Psoas muscle (tissue), 8 donors: ENCODE results near the gene PAPSS1. TPM values are rescaled to one million over a fixed set of nuclear protein-coding genes. Genes with fewer than 3 reads are reported as not detected.
"Not testable (repeated sequence)": the region's sequence is repeated elsewhere in the genome, so short reads cannot be mapped to it uniquely, and the experiment has no call there.

ENCODE experiments used
- ATAC-seq, 4 donors: fragments of 200-7000 bp; cut with Tn5 transposase; one replicate each; pipeline ENCODE4 v1.9.1; 2020; ENCODE audit warnings: moderate library complexity in 3 of 4, mild to moderate bottlenecking in 2 of 4
- DNase-seq, 2 donors: peaks; one replicate each; pipeline ENCODE4 v3.0.0-alpha.2; 2020
- H3K27ac ChIP-seq: fragments of 200-600 bp; one replicate; pipeline ENCODE4 v1.8.0; 2022
- H3K27me3 ChIP-seq, 3 donors: fragments of 200-600 bp in 1 of 3; one replicate each; pipeline versions ENCODE4 v1.6.1 to v1.8.0; 2013 to 2022; ENCODE audit warnings: low read length in 2 of 3, mild to moderate bottlenecking in 2 of 3, moderate library complexity in 1 of 3; ENCODE audit not compliant: insufficient read depth in 3 of 3
- H3K36me3 ChIP-seq, 2 donors: fragments of 200-600 bp in 1 of 2; one replicate each; pipeline versions ENCODE4 v1.6.1 to v1.8.0; 2013 to 2022; ENCODE audit warnings: low read depth in 1 of 2, mild to moderate bottlenecking in 1 of 2, moderate library complexity in 1 of 2; ENCODE audit not compliant: insufficient read depth in 1 of 2
- H3K4me1 ChIP-seq: fragments of 200-600 bp; one replicate; pipeline ENCODE4 v1.8.0; 2022
- H3K4me3 ChIP-seq: fragments of 200-600 bp; one replicate; pipeline ENCODE4 v1.8.0; 2022; ENCODE audit warnings: mild to moderate bottlenecking
- H3K9me3 ChIP-seq: fragments of 200-600 bp; one replicate; pipeline ENCODE4 v1.8.0; 2022
- CTCF ChIP-seq: fragments of 200-600 bp; IDR thresholded peaks from one replicate; pipeline ENCODE4 v1.8.0; 2022; ENCODE audit warnings: antibody characterized with exemption
- WGBS, 3 donors: extraction: QIAGEN DNeasy Blood & Tissue Kit; methylation state at CpG; one replicate each; pipeline versions ENCODE4 v1.1.6 to v1.1.7; 2013; 5-methylcytosine and 5-hydroxymethylcytosine counted together
- intact Hi-C, 2 donors: fragments of 100-400 bp; cut with DNase I; formaldehyde crosslinking; loops; one replicate each; pipeline versions ENCODE4 v1.11.0 to v1.14.2; 2022
- polyA plus RNA-seq, 3 donors: library from polyadenylated mRNA; stranded (reverse); fragments of 200-250 nt; gene quantifications; one replicate each; pipeline ENCODE4 v1.2.3, GENCODE V29; 2013
- total RNA-seq, 4 donors: library from RNA; stranded (reverse); fragmentation: NEBNext Ultra II Directional in 2 of 4; extraction: Animal tissue kit (Norgen Biotek cat#: 25700) in 2 of 4; gene quantifications; one replicate each; pipeline versions ENCODE4 v1.2.1 to v1.2.4, GENCODE V29; 2021 to 2023
- donor health status: healthy with polysubstance abuse.
- donor health status: DM: no; HTN: no; CAD: no; lungs with moderate emphysema.
- donor health status: Bipolar disorder and iron deficiency.
- donor health status: healthy.
- donor health status: DM: yes; HTN: yes; CAD: no.
- donor health status: DM: no; HTN: no; CAD: no.
- donor health status: DM: no; HTN: no; CAD: no.
- donor health status: DM: yes; HTN: yes; CAD: no.

Gene PAPSS1
- total and polyA plus RNA-seq, 7 donors: 4.0 to 10.8 (median 5.5) TPM

- Histone ChIP-seq H3K27ac (no peak overlapping the region), H3K9me3 (no peaks in the 10 kb centered on the region), H3K4me1 (peaks cover 10% of the 10 kb centered on the region), H3K27me3 (no peaks in the 10 kb centered on the region), H3K36me3 (no peaks in the 10 kb centered on the region), H3K4me3 (no peak overlapping the region)
- WGBS, 3 donors: 20 to 24% (median 23%) methylated on average over 7 of the region's 7 CpGs
- intact Hi-C loops: no loop called here
- TF ChIP-seq CTCF: no peak
- ATAC-seq: no peak
- no peak for DNase-seq
Observed at GRCh38 chr4:107733431-107733925, 13.4 kb upstream of the PAPSS1 start.

- DNase-seq, intact Hi-C loops: not testable (repeated sequence)
- WGBS, 3 donors: 51 to 56% (median 52%) methylated on average over 4 of the region's 4 CpGs
Observed at GRCh38 chr4:107729050-107729449, 9.0 kb upstream of the PAPSS1 start.

GRCh38 chr4:107726131-107726925 lies 6.3 kb upstream of the PAPSS1 start:
- H3K9me3 ChIP-seq, DNase-seq, H3K27me3 ChIP-seq, intact Hi-C loops, H3K36me3 ChIP-seq, H3K27ac ChIP-seq, H3K4me3 ChIP-seq, ATAC-seq, H3K4me1 ChIP-seq: not testable (repeated sequence)
- WGBS, 3 donors: 47 to 70% (median 52%) methylated on average over 3 of the region's 3 CpGs

More at GRCh38 chr4:107729050-107729449, 9.0 kb upstream of the PAPSS1 start:
- H3K4me3 ChIP-seq, H3K27ac ChIP-seq, ATAC-seq, H3K4me1 ChIP-seq, H3K27me3 ChIP-seq, H3K36me3 ChIP-seq, H3K9me3 ChIP-seq: not testable (repeated sequence)

- Histone ChIP-seq H3K9me3 (no peaks in the 10 kb centered on the region), H3K4me3 (no peak overlapping the region), H3K36me3 (no peaks in the 10 kb centered on the region), H3K27me3 (no peaks in the 10 kb centered on the region), H3K27ac (no peak overlapping the region), H3K4me1 (no peaks in the 10 kb centered on the region)
- no peak for TF ChIP-seq CTCF
- DNase-seq (no peak), ATAC-seq (no peak)
- WGBS, 3 donors: 67 to 83% (median 70%) methylated on average over 3 of the region's 3 CpGs
- intact Hi-C loops: no loop called here
Observed at GRCh38 chr4:107725281-107725859, 5.3 kb upstream of the PAPSS1 start.

- intact Hi-C loops: loop anchor here in 1 of 2 donors (5.0 kb wide), 1 partner anchor 1406 kb away; the partner anchor contains the start of genes AIMP1 and TBCK
- not testable (repeated sequence) for H3K4me3 ChIP-seq, DNase-seq, H3K27me3 ChIP-seq, H3K4me1 ChIP-seq, ATAC-seq, H3K36me3 ChIP-seq, H3K9me3 ChIP-seq, H3K27ac ChIP-seq
- 68 to 82% (median 75%) methylated on average over 1 of the region's 1 CpG for WGBS, 3 donors
Observed at GRCh38 chr4:107723331-107723730, 3.3 kb upstream of the PAPSS1 start.

GRCh38 chr4:107721436-107722100 lies 1.5 kb upstream of the PAPSS1 start:
- no peaks in the 10 kb centered on the region for H3K36me3 ChIP-seq
- H3K27ac ChIP-seq: no peak overlapping the region
- peak overlapping the region; percentile 99 for H3K4me3 ChIP-seq
- H3K9me3 ChIP-seq: no peaks in the 10 kb centered on the region
- DNase-seq (no peak), ATAC-seq (no peak)
- WGBS, 3 donors: 35 to 44% (median 37%) methylated on average over 9 of the region's 9 CpGs
- H3K27me3 ChIP-seq: no peaks in the 10 kb centered on the region
- H3K4me1 ChIP-seq: peaks cover 8% of the 10 kb centered on the region
- no peak for TF ChIP-seq CTCF
- intact Hi-C loops: loop anchor here in 1 of 2 donors (5.0 kb wide), 1 partner anchor 1404 kb away; the partner anchor contains the start of genes AIMP1 and TBCK
